K562 (cell line): ENCODE measurements around the gene FN3K. TPM values are rescaled to one million over a fixed set of nuclear protein-coding genes. Genes with fewer than 3 reads are reported as not detected.

Source experiments
- ATAC-seq: fragments of 200-7000 bp; cut with Tn5 transposase; 3 replicates; pipeline ENCODE4 v1.9.1; 2020; ENCODE audit warnings: moderate library complexity
- BruUV-seq: library from RNA; stranded (reverse); fragments of 400-500 nt; replicated peaks from 2 replicates; lab custom pipeline; 2021; lab: Mats Ljungman, UMichigan
- CTCF ChIA-PET: fragments of 300-600 bp; formaldehyde crosslinking; extraction: SDS; loops from one replicate; lab custom pipeline; 2021; ENCODE audit warnings: low intra/inter-chr PET ratio; lab: Yijun Ruan, JAX
- POLR2A ChIA-PET: fragments of 300-600, 350-650 bp; sonication (Branson Sonifier 250); formaldehyde crosslinking; extraction: SDS; loops from one replicate; lab custom pipeline; 2021; ENCODE audit warnings: antibody characterized with exemption, inconsistent platforms; lab: Yijun Ruan, JAX
- DNase-seq, 4 experiments: peaks; one replicate each; pipeline versions ENCODE4 v3.0.0 to v3.0.0-alpha.2; 2011 to 2018; ENCODE audit warnings: low spot score in 3 of 4, mixed read lengths in 3 of 4; ENCODE audit errors: extremely low read depth in 1 of 4
- FAIRE-seq: peaks from 2 replicates; lab custom pipeline; 2011; peaks lifted over from hg19 to GRCh38; lab: Jason Lieb, UNC
- H2AFZ ChIP-seq: 2 replicates; pipeline ENCODE4 v1.6.0; 2011; ENCODE audit warnings: low read depth, low read length, control low read depth, inconsistent platforms
- H3K27ac ChIP-seq: fragments of 200-600 bp; 3 replicates; pipeline ENCODE4 v1.8.0; 2011; ENCODE audit warnings: low read depth, mild to moderate bottlenecking, control low read depth, inconsistent platforms, low read length, moderate library complexity, mixed read lengths; ENCODE audit errors: extremely low read depth
- H3K27me3 ChIP-seq, 2 experiments: fragments of 300-600 bp in 1 of 2; 2 replicates in 1 of 2; 3 replicates in 1 of 2; pipeline versions ENCODE4 v1.6.0 to v1.8.0; 2011; ENCODE audit warnings: inconsistent platforms in 2 of 2, low read length in 2 of 2, mild to moderate bottlenecking in 1 of 2, mixed read lengths in 1 of 2, moderate library complexity in 1 of 2; ENCODE audit not compliant: control insufficient read depth in 2 of 2, insufficient read depth in 2 of 2
- H3K36me3 ChIP-seq: fragments of 300-600 bp; 3 replicates; pipeline ENCODE4 v1.8.0; 2011; ENCODE audit warnings: mild to moderate bottlenecking, low read length, inconsistent platforms; ENCODE audit not compliant: control insufficient read depth, insufficient read depth
- H3K4me1 ChIP-seq, 2 experiments: fragments of 200-600 bp in 1 of 2; replicated peaks in 1 of 2; 2 replicates in 1 of 2; 3 replicates in 1 of 2; pipeline versions ENCODE4 v1.5.1 to v1.8.0; 2011; ENCODE audit warnings: inconsistent platforms in 2 of 2, low read length in 2 of 2, mild to moderate bottlenecking in 1 of 2, mixed read lengths in 1 of 2, moderate library complexity in 1 of 2; ENCODE audit not compliant: control insufficient read depth in 2 of 2, insufficient read depth in 2 of 2
- H3K4me2 ChIP-seq: 2 replicates; pipeline ENCODE4 v1.6.1; 2011; ENCODE audit warnings: low read length, control low read depth, inconsistent platforms, mixed read lengths; ENCODE audit not compliant: insufficient read depth
- H3K4me3 ChIP-seq: fragments of 200-600 bp; sonication (generic), shearing (Covaris generic); 2 replicates; pipeline ENCODE4 v1.5.1; 2016; ENCODE audit warnings: control low read depth, inconsistent platforms
- H3K79me2 ChIP-seq: fragments of 200-600 bp; 3 replicates; pipeline ENCODE4 v1.8.0; 2011; ENCODE audit warnings: low read length, inconsistent platforms; ENCODE audit not compliant: control insufficient read depth, insufficient read depth
- H3K9ac ChIP-seq, 2 experiments: 2 replicates each; pipeline versions ENCODE4 v1.6.0 to v1.6.1; 2011; ENCODE audit warnings: low read depth in 2 of 2, low read length in 2 of 2, control low read depth in 1 of 2, inconsistent platforms in 1 of 2, mild to moderate bottlenecking in 1 of 2, mixed read lengths in 1 of 2; ENCODE audit not compliant: insufficient read depth in 1 of 2
- H3K9me1 ChIP-seq: one replicate; pipeline ENCODE4 v1.6.0; 2011; ENCODE audit warnings: inconsistent platforms, mild to moderate bottlenecking, low read length, moderate library complexity; ENCODE audit not compliant: control insufficient read depth, insufficient read depth
- H3K9me3 ChIP-seq: replicated peaks from 2 replicates; pipeline ENCODE4 v1.5.1; 2011; ENCODE audit warnings: low read depth, low read length, inconsistent platforms; ENCODE audit not compliant: control insufficient read depth, insufficient read depth
- H4K20me1 ChIP-seq: replicated peaks from 2 replicates; pipeline ENCODE4 v1.6.1; 2011; ENCODE audit warnings: low read length, inconsistent platforms, mixed read lengths; ENCODE audit not compliant: control insufficient read depth, insufficient read depth
- HES1 ChIP-seq: fragments of 450-650 bp; IDR thresholded peaks from 2 replicates; pipeline ENCODE4 v1.6.1; 2016; ENCODE audit warnings: low read depth, mild to moderate bottlenecking, moderate library complexity
- HNRNPK ChIP-seq: fragments of 200-400 bp; formaldehyde crosslinking; IDR thresholded peaks from one replicate; pipeline ENCODE4 v1.6.1; 2018; ENCODE audit warnings: mild to moderate bottlenecking, low read depth, low read length; ENCODE audit not compliant: poor library complexity, severe bottlenecking
- KDM4B ChIP-seq, 2 experiments: fragments of 450-650 bp in 1 of 2; sonication (generic) in 1 of 2; IDR thresholded peaks; 2 replicates each; pipeline ENCODE4 v1.6.1; 2016 to 2017; ENCODE audit warnings: borderline replicate concordance in 2 of 2, antibody characterized with exemption in 1 of 2, low read depth in 1 of 2, mild to moderate bottlenecking in 1 of 2
- LARP7 ChIP-seq: fragments of 450-650 bp; IDR thresholded peaks from 2 replicates; pipeline ENCODE4 v1.6.1; 2016
- PPARD ChIP-seq: fragments of 250-450 bp; sonication (Bioruptor Pico); IDR thresholded peaks from 2 replicates; pipeline ENCODE4 v1.8.0; 2022; ENCODE audit warnings: inconsistent platforms, mild to moderate bottlenecking, moderate library complexity
- RFX5 ChIP-seq: IDR thresholded peaks from 2 replicates; pipeline ENCODE4 v1.6.1; 2011; ENCODE audit warnings: low read depth, mild to moderate bottlenecking, improper control_type of control experiment, low read length
- SMC3 ChIP-seq: conservative IDR thresholded peaks from 2 replicates; pipeline ENCODE4 v1.6.1; 2011; ENCODE audit warnings: low read depth, low read length, improper control_type of control experiment; ENCODE audit not compliant: insufficient read depth
- SP1 ChIP-seq: sonication (generic); formaldehyde crosslinking; IDR thresholded peaks from 2 replicates; pipeline ENCODE4 v1.8.1; 2022; ENCODE audit warnings: mild to moderate bottlenecking, missing genetic modification reagents
- TFAP4 ChIP-seq: sonication (generic); formaldehyde crosslinking; IDR thresholded peaks from 2 replicates; pipeline ENCODE4 v1.8.0; 2022; ENCODE audit warnings: missing genetic modification reagents, mild to moderate bottlenecking, moderate library complexity, borderline replicate concordance
- ZBTB33 ChIP-seq: sonication (generic); formaldehyde crosslinking; IDR thresholded peaks from 2 replicates; pipeline ENCODE4 v1.8.1; 2023; ENCODE audit warnings: mild to moderate bottlenecking, missing genetic modification reagents
- ZNF146 ChIP-seq: IDR thresholded peaks from one replicate; pipeline ENCODE4 v1.6.1; 2018; ENCODE audit warnings: missing compliant biosample characterization; ENCODE audit not compliant: unreplicated experiment
- ZNF449 ChIP-seq: fragments of 250-450 bp; sonication (Bioruptor Pico); IDR thresholded peaks from 2 replicates; pipeline ENCODE4 v1.8.0; 2022; ENCODE audit warnings: moderate library complexity, mild to moderate bottlenecking, inconsistent platforms
- ZNF644 ChIP-seq: fragments of 200-800 bp; sonication (Bioruptor generic); IDR thresholded peaks from 2 replicates; pipeline ENCODE4 v1.6.1; 2016; ENCODE audit warnings: low read depth, missing genetic modification characterization, missing compliant biosample characterization
- ZNF778 ChIP-seq: fragments of 450-650 bp; formaldehyde crosslinking; IDR thresholded peaks from 2 replicates; pipeline ENCODE4 v1.4.0; 2020; ENCODE audit warnings: mild to moderate bottlenecking, moderate library complexity
- WGBS: fragments of 100-300 bp; shearing (Covaris generic); methylation state at CpG from one replicate; pipeline ENCODE4 v1.1.6; 2016; ENCODE audit warnings: low coverage, mixed read lengths; ENCODE audit not compliant: insufficient coverage; ENCODE audit errors: missing lambda C conversion rate; 5-methylcytosine and 5-hydroxymethylcytosine counted together
- in situ Hi-C: fragments of 300-500 bp; cut with MboI; formaldehyde crosslinking; loops from 4 replicates; pipeline ENCODE4 v1.15.0; 2018; ENCODE audit warnings: inconsistent platforms, mixed read lengths
- intact Hi-C: fragments of 100-400 bp; cut with micrococcal nuclease; formaldehyde crosslinking; loops from 2 replicates; pipeline ENCODE4 v1.14.2; 2022
- polyA plus RNA-seq, 8 experiments: library from polyadenylated mRNA; depleted of rRNA in 4 of 8; stranded (reverse) in 5 of 8; unstranded in 3 of 8; fragments of >200 nt; fragmentation: Nextera tagmentation in 2 of 8; fragmentation: Illumina TruSeq in 1 of 8; extraction: Ambion mirVana in 2 of 8; extraction: Trizol in 1 of 8; gene quantifications; 2 replicates each; pipeline versions ENCODE4 v1.2.1 to v1.2.3, GENCODE V29; 2011 to 2014; ENCODE audit warnings: inconsistent platforms in 1 of 8, missing spikeins in 1 of 8
- total RNA-seq, 7 experiments: library from RNA; depleted of rRNA in 6 of 7; stranded (reverse); fragments of >200 nt in 6 of 7; fragmentation: Illumina TruSeq in 2 of 7; extraction: Trizol in 2 of 7; gene quantifications; 2 replicates each; pipeline versions ENCODE4 v1.2.1 to v1.2.3, GENCODE V29; 2011 to 2021; ENCODE audit warnings: low replicate concordance in 1 of 7

FN3K gene
- total and polyA plus RNA-seq, 9 of the 15 experiments (the other 6 are each of a cell fraction or from before 2014, with no cell fraction given) = 0.08 to 22.7 (median 3.8) TPM

- TF ChIP-seq ZNF778 (CRISPR knock-in tag) (no peak), KDM4B (IDR thresholded peaks at IDR 0.05; ENCODE audit: borderline replicate concordance in 2 of 2, low read depth in 1 of 2) (no peak), RFX5 (no peak), LARP7 (no peak), HNRNPK (no peak)
- TF ChIP-seq, all 486 proteins: peak for 0
Observed at GRCh38 chr17:82780971-82781893, 45.8 kb downstream of the FN3K start (continued).

GRCh38 chr17:82781894-82782274, 46.5 kb downstream of the FN3K start:
- ChIA-PET POLR2A (no interaction called here), CTCF (interaction anchor here (0.9 to 1.5 kb wide), 5 partner anchors 132 to 751 kb away, joined by 3 to 16 read pairs (median 3); no protein-coding TSS in a partner anchor)
- in situ Hi-C loops (loop anchor here (5.0 kb wide), 1 partner anchor 430 kb away; no protein-coding TSS in a partner anchor), intact Hi-C loops (loop anchor here (5.0 kb wide), 1 partner anchor 135 kb away; no protein-coding TSS in a partner anchor)
- ATAC-seq (peak; percentile 97), DNase-seq (peak; percentile 61 to 79 (median 74)), FAIRE-seq (peak; percentile 82)
- H3K9ac ChIP-seq = no peak overlapping the region
- H3K27ac ChIP-seq = no peak overlapping the region
- peaks cover 2% of the 10 kb centered on the region; the same call in 1 of the 3 replicates for H3K79me2 ChIP-seq
- 50% methylated on average over 7 of the region's 8 CpGs for WGBS
- H3K27me3 ChIP-seq = no peaks in the 10 kb centered on the region
- BruUV-seq = no TSS peak
- H4K20me1 ChIP-seq = no peaks in the 10 kb centered on the region
- H2AFZ ChIP-seq = no peak overlapping the region
- peaks cover 50% of the 10 kb centered on the region; the same call in 2 of the 3 replicates for H3K36me3 ChIP-seq
- H3K4me2 ChIP-seq = no peak overlapping the region
- no peak overlapping the region for H3K4me3 ChIP-seq
- H3K9me3 ChIP-seq = no peaks in the 10 kb centered on the region
- H3K4me1 ChIP-seq = peaks cover 0 to 10% of the 10 kb centered on the region in 2 experiments; a peak in 2 of 5 replicates
- no peaks in the 10 kb centered on the region for H3K9me1 ChIP-seq
- TF ChIP-seq ZNF644 (tag) = no peak
- peak; percentile 84 for TF ChIP-seq SMC3
- TF ChIP-seq ZNF146 (CRISPR knock-in tag) = no peak
- no peak for TF ChIP-seq PPARD (CRISPR knock-in tag)
- no peak for TF ChIP-seq HES1
- no peak for TF ChIP-seq SP1 (CRISPR knock-in tag)
- TF ChIP-seq ZBTB33 (CRISPR knock-in tag) = peak; percentile 93
- TF ChIP-seq TFAP4 (CRISPR knock-in tag) = peak; percentile 43; the same call in 1 of the 2 replicates
- TF ChIP-seq ZNF449 (CRISPR knock-in tag) = no peak
